HepG2 (cell line): Measurements from ENCODE around the gene CPM. TPM values are rescaled to one million over a fixed set of nuclear protein-coding genes. Genes with fewer than 3 reads are reported as not detected.

Experiments
- ATAC-seq: fragments of 200-7000 bp; cut with Tn5 transposase; 3 replicates; pipeline ENCODE4 v1.9.1; 2020; ENCODE audit warnings: mild to moderate bottlenecking, moderate library complexity
- BruUV-seq: library from RNA; stranded (reverse); fragments of 400-500 nt; replicated peaks from 2 replicates; lab custom pipeline; 2021; lab: Mats Ljungman, UMichigan
- CTCF ChIA-PET: fragments of 300-600 bp; formaldehyde crosslinking; extraction: SDS; loops from one replicate; lab custom pipeline; 2021; ENCODE audit warnings: low total read pairs, inconsistent platforms, low intra/inter-chr PET ratio; lab: Yijun Ruan, JAX
- POLR2A ChIA-PET: fragments of 350-600 bp; sonication (Branson Sonifier 250); formaldehyde crosslinking; loops from one replicate; lab custom pipeline; 2020; ENCODE audit warnings: antibody characterized with exemption, inconsistent platforms; lab: Yijun Ruan, JAX
- DNase-seq: peaks from one replicate; pipeline ENCODE4 v3.0.0-alpha.2; 2015; ENCODE audit warnings: low spot score
- FAIRE-seq: peaks from 3 replicates; lab custom pipeline; 2011; peaks lifted over from hg19 to GRCh38; lab: Jason Lieb, UNC
- H2AFZ ChIP-seq: one replicate; pipeline ENCODE4 v1.6.1; 2011; ENCODE audit warnings: low read length, inconsistent platforms
- H3K27ac ChIP-seq: fragments of 300-600 bp; 3 replicates; pipeline ENCODE4 v1.8.0; 2011; ENCODE audit warnings: mixed run types, mild to moderate bottlenecking, mixed read lengths, low read length, inconsistent platforms; ENCODE audit not compliant: insufficient read depth; ENCODE audit errors: extremely low read length
- H3K27me3 ChIP-seq, 2 experiments: fragments of 200-600 bp in 1 of 2; 2 replicates in 1 of 2; 3 replicates in 1 of 2; pipeline versions ENCODE4 v1.6.0 to v1.8.0; 2011; ENCODE audit warnings: low read length in 2 of 2, mild to moderate bottlenecking in 2 of 2, moderate library complexity in 2 of 2, inconsistent platforms in 1 of 2; ENCODE audit not compliant: insufficient read depth in 2 of 2, control insufficient read depth in 1 of 2
- H3K36me3 ChIP-seq, 2 experiments: fragments of 200-600 bp in 1 of 2; replicated peaks in 1 of 2; 2 replicates in 1 of 2; 3 replicates in 1 of 2; pipeline versions ENCODE4 v1.5.1 to v1.8.0; 2011; ENCODE audit warnings: low read length in 2 of 2, inconsistent platforms in 1 of 2; ENCODE audit not compliant: insufficient read depth in 2 of 2, control insufficient read depth in 1 of 2
- H3K4me1 ChIP-seq: 2 replicates; pipeline ENCODE4 v1.5.1; 2012; ENCODE audit warnings: low read length, inconsistent platforms; ENCODE audit not compliant: insufficient read depth
- H3K4me2 ChIP-seq: 2 replicates; pipeline ENCODE4 v1.6.0; 2011; ENCODE audit warnings: low read depth, low read length, inconsistent platforms
- H3K4me3 ChIP-seq, 3 experiments: fragments of 200-600 bp in 1 of 3; sonication (generic), shearing (Covaris generic) in 1 of 3; replicated peaks in 1 of 3; 2 replicates each; pipeline ENCODE4 v1.5.1; 2011 to 2016; ENCODE audit warnings: low read length in 3 of 3, inconsistent platforms in 2 of 3, low read depth in 2 of 3, mild to moderate bottlenecking in 2 of 3, control low read depth in 1 of 3, mixed read lengths in 1 of 3; ENCODE audit not compliant: insufficient read depth in 1 of 3
- H3K79me2 ChIP-seq: one replicate; pipeline ENCODE4 v1.6.1; 2011; ENCODE audit warnings: low read length, inconsistent platforms; ENCODE audit not compliant: insufficient read depth
- H3K9ac ChIP-seq: 2 replicates; pipeline ENCODE4 v1.6.0; 2011; ENCODE audit warnings: mild to moderate bottlenecking, low read depth, low read length, inconsistent platforms; ENCODE audit not compliant: insufficient read depth
- H3K9me3 ChIP-seq: 2 replicates; pipeline ENCODE4 v1.5.1; 2012; ENCODE audit warnings: mild to moderate bottlenecking, low read length
- H4K20me1 ChIP-seq: 2 replicates; pipeline ENCODE4 v1.6.0; 2011; ENCODE audit warnings: inconsistent platforms, mild to moderate bottlenecking, low read length, moderate library complexity; ENCODE audit not compliant: insufficient read depth
- BRCA1 ChIP-seq: sonication (generic); formaldehyde crosslinking; IDR thresholded peaks from 2 replicates; pipeline ENCODE4 v1.4.0; 2020; ENCODE audit warnings: missing genetic modification reagents
- FOXC1 ChIP-seq: sonication (generic); formaldehyde crosslinking; IDR thresholded peaks from 2 replicates; pipeline ENCODE4 v1.8.0; 2022; ENCODE audit warnings: mild to moderate bottlenecking, missing genetic modification reagents, borderline replicate concordance
- POLR2A ChIP-seq, 2 experiments: IDR thresholded peaks; 2 replicates each; pipeline ENCODE4 v1.6.1; 2011; ENCODE audit warnings: low read depth in 2 of 2, low read length in 2 of 2, mild to moderate bottlenecking in 1 of 2, moderate library complexity in 1 of 2; ENCODE audit not compliant: insufficient read depth in 1 of 2
- RBFOX2 ChIP-seq: fragments of 200-400 bp; formaldehyde crosslinking; IDR thresholded peaks from 2 replicates; pipeline ENCODE4 v1.6.1; 2017; ENCODE audit warnings: low read depth, mild to moderate bottlenecking, low read length
- SIN3B ChIP-seq: fragments of 150-350 bp; IDR thresholded peaks from 2 replicates; pipeline ENCODE4 v1.6.1; 2014; ENCODE audit warnings: low read length
- SMAD1 ChIP-seq: sonication (generic); formaldehyde crosslinking; IDR thresholded peaks from 2 replicates; pipeline ENCODE4 v1.4.0; 2020; ENCODE audit warnings: missing genetic modification reagents, low read depth, mild to moderate bottlenecking, borderline replicate concordance
- ZNF143 ChIP-seq: sonication (generic); formaldehyde crosslinking; IDR thresholded peaks from 2 replicates; pipeline ENCODE4 v1.4.0; 2020; ENCODE audit warnings: missing genetic modification reagents
- ZNF326 ChIP-seq: sonication (generic); formaldehyde crosslinking; IDR thresholded peaks from 2 replicates; pipeline ENCODE4 v1.4.0; 2020; ENCODE audit warnings: missing genetic modification reagents, borderline replicate concordance
- ZNF878 ChIP-seq: sonication (generic); formaldehyde crosslinking; IDR thresholded peaks from 2 replicates; pipeline ENCODE4 v1.8.1; 2023; ENCODE audit warnings: mild to moderate bottlenecking, missing genetic modification reagents, moderate library complexity
- WGBS: methylation state at CpG from one replicate; pipeline ENCODE4 v1.1.6; 2017; ENCODE audit warnings: low lambda C conversion rate; 5-methylcytosine and 5-hydroxymethylcytosine counted together
- in situ Hi-C: cut with HindIII; loops from 2 replicates; pipeline ENCODE4 v1.10.0; 2017; ENCODE audit warnings: low pct_unique_long_range_greater_than_20kb; ENCODE audit not compliant: extremely low pct_ligation_motif_present
- intact Hi-C: fragments of 100-400 bp; cut with micrococcal nuclease; formaldehyde crosslinking; loops from one replicate; pipeline ENCODE4 v1.10.0; 2022; ENCODE audit not compliant: unreplicated experiment
- polyA plus RNA-seq, 8 experiments: library from polyadenylated mRNA; depleted of rRNA in 3 of 8; stranded (reverse) in 7 of 8; unstranded in 1 of 8; fragments of >200 nt; fragmentation: Illumina TruSeq in 4 of 8; extraction: Trizol in 4 of 8; gene quantifications; 2 replicates each; pipeline versions ENCODE4 v1.2.1 to v1.2.3, GENCODE V29; 2011 to 2016; ENCODE audit warnings: low read depth in 4 of 8, missing spikeins in 1 of 8, mixed read lengths in 1 of 8; ENCODE audit not compliant: insufficient read depth in 1 of 8
- total RNA-seq, 5 experiments: library from RNA; depleted of rRNA; stranded (reverse); fragments of >200 nt; fragmentation: Illumina TruSeq; extraction: Trizol; gene quantifications; 2 replicates each; pipeline ENCODE4 v1.2.3, GENCODE V29; 2016; ENCODE audit warnings: low read depth in 1 of 5
- TF ChIP-seq, protein P1 (sequence below): sonication (generic); formaldehyde crosslinking; IDR thresholded peaks from 2 replicates; pipeline ENCODE4 v1.5.1; 2020; ENCODE audit warnings: missing genetic modification reagents, mild to moderate bottlenecking, borderline replicate concordance
- TF ChIP-seq, protein P2 (sequence below): sonication (generic); formaldehyde crosslinking; IDR thresholded peaks from 2 replicates; pipeline ENCODE4 v1.5.1; 2020; ENCODE audit warnings: missing genetic modification reagents, mild to moderate bottlenecking, borderline replicate concordance

CPM gene
- total and polyA plus RNA-seq, 2 of the 13 experiments (the other 11 are each of a cell fraction or from before 2014, with no cell fraction given), result not detected

DNA sequence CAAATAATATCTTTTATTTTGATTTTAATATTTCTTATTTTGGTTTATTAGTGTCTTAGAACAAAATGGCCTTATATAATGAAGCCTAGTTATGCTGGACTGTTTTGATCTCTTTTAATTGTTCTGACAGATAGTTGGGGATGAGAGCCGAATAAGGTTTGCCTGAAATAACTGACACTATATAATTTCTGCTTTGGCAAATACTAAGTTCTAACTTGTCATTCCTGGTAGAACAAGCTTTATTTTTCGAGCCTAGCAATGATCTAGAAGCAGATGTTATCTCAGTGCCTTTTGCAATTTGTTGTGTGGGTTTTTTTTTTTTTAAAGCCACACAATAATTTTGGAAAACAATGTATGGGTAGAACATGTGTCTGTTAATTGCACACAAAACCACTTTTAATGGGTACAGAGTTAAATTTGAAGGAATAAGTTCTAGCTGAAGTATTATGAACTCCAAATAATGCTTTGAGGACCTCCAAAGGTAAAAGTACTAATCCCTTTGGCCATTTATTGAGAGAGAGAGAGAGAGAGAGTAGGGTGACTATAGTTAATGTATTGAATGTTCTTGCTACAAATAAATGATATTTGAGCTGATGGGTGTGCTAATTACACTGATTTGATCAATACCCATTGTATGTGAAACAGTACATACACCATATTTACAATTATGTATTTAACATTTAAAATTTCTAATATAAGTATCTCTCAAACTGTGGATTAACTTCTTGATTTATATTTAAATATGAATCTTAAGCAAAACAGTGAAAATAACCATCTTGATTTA lies 90.0 kb downstream of the CPM start:
- Histone ChIP-seq H3K4me3 (no peak overlapping the region), H3K4me2 (no peak overlapping the region), H3K79me2 (no peaks in the 10 kb centered on the region), H3K36me3 (peaks cover 11 to 42% of the 10 kb centered on the region in 2 experiments), H3K4me1 (peaks cover 18% of the 10 kb centered on the region), H2AFZ (no peak overlapping the region), H3K27ac (no peak overlapping the region), H3K27me3 (no peaks in the 10 kb centered on the region), H3K9ac (no peak overlapping the region), H4K20me1 (peaks cover 34% of the 10 kb centered on the region), H3K9me3 (no peaks in the 10 kb centered on the region)
- FAIRE-seq (no peak), DNase-seq (no peak), ATAC-seq (no peak)
- intact Hi-C loops, result no loop called here
- BruUV-seq, result no TSS peak
- WGBS, result 97% methylated on average over 2 of the region's 2 CpGs
- POLR2A ChIA-PET, result interaction anchor here (1.4 to 2.6 kb wide), 3 partner anchors 12 to 35 kb away, joined by 4 to 9 read pairs (median 5); partner anchors contain the start of gene MDM2
- in situ Hi-C loops, result no loop called here
- CTCF ChIA-PET, result no interaction called here
- no peak for TF ChIP-seq SIN3B
- TF ChIP-seq, protein P1, sequence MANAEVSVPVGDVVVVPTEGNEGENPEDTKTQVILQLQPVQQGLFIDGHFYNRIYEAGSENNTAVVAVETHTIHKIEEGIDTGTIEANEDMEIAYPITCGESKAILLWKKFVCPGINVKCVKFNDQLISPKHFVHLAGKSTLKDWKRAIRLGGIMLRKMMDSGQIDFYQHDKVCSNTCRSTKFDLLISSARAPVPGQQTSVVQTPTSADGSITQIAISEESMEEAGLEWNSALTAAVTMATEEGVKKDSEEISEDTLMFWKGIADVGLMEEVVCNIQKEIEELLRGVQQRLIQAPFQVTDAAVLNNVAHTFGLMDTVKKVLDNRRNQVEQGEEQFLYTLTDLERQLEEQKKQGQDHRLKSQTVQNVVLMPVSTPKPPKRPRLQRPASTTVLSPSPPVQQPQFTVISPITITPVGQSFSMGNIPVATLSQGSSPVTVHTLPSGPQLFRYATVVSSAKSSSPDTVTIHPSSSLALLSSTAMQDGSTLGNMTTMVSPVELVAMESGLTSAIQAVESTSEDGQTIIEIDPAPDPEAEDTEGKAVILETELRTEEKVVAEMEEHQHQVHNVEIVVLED (CRISPR knock-in tag), result no peak
- no peak for TF ChIP-seq BRCA1 (CRISPR knock-in tag)
- peak in 1 of 2 experiments; percentile 14; a peak in 1 of 4 replicates for TF ChIP-seq POLR2A (IDR thresholded peaks at IDR 0.05; ENCODE audit: insufficient read depth in 1 of 2, low read depth in 2 of 2, low read length in 2 of 2)
- TF ChIP-seq ZNF326, result no peak
- no peak for TF ChIP-seq ZNF143
- no peak for TF ChIP-seq FOXC1
- TF ChIP-seq ZNF878 (CRISPR knock-in tag), result no peak
- TF ChIP-seq SMAD1, result no peak
- TF ChIP-seq RBFOX2, result peak; percentile 54; the same call in 1 of the 2 replicates
- TF ChIP-seq, protein P2, sequence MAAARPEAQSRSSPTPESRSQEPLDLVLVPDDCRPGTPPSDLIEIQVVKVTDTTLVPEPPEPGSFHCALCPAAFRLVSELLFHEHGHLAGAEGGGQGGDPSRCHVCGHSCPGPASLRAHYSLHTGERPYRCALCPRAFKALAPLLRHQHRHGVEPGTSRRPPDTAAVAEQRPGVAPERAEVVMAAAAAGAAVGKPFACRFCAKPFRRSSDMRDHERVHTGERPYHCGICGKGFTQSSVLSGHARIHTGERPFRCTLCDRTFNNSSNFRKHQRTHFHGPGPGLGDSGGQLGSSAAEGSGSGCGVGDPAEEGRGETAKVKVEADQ (CRISPR knock-in tag), result no peak
- TF ChIP-seq, all 625 proteins: peak for 2
